ENCODE results near the gene ZNF582.

The ZNF582 gene

GRCh38 chr19:56393119-56394012 is at the start of gene ZNF582:
Gene ZNF582, minus strand, starts transcription at chr19:56393534. Its CDS starts 1,782 bp downstream, at chr19:56391752.
- DNase-seq = peak; percentile 93

DNA sequence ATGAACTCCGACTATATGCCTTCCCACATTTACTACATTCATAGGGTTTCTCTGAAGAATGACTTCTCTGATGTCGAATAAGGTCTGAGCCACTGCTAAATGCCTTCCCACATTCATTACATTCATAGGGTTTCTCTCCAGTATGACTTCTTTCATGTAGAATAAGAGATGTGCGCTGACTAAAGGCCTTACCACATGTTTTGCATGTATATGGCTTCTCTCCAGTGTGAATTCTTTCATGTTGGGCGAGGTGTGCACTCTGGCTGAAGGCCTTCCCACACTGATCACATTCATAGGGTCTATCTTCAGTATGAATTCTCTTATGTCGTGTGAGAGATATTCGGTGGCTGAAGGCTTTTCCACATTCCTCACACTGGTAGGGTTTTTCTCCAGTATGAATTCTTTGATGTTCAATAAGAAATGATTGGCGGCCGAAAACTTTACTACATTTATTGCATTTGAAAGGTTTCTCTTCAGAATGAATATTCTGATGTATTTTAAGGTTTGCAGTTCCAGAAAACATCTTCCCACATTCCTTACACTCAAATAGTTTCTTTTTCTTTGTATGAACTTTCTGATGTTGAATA is 48.0 kb upstream of the ZNF582 start:
- no peak for DNase-seq

DNA sequence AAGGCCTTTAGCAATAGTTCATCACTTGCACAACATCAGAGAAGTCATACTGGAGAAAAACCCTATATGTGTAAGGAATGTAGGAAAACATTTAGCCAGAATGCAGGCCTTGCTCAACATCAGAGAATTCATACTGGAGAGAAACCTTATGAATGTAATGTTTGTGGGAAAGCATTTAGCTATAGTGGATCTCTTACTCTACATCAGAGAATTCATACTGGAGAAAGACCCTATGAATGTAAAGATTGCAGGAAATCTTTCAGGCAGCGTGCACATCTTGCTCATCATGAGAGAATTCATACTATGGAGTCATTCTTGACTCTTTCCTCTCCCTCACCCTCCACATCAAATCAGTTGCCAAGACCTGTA is 30.6 kb upstream of the ZNF582 start:
- no peak for DNase-seq

DNA sequence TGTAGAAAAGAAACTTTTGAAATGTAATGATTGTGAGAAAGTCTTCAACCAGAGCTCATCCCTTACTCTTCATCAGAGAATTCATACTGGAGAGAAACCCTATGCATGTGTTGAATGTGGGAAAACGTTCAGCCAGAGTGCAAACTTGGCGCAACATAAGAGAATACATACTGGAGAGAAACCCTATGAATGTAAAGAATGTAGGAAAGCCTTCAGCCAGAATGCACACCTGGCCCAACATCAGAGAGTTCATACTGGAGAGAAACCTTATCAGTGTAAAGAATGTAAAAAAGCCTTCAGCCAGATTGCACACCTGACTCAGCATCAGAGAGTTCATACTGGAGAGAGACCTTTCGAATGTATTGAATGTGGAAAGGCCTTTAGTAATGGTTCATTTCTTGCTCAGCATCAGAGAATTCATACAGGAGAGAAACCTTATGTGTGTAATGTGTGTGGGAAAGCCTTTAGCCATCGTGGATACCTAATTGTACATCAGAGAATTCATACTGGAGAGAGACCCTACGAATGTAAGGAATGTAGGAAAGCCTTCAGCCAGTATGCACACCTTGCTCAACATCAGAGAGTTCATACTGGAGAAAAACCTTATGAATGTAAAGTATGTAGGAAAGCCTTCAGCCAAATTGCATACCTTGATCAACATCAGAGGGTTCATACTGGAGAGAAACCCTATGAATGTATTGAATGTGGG is 30.1 kb upstream of the ZNF582 start:
- DNase-seq = no peak

DNA sequence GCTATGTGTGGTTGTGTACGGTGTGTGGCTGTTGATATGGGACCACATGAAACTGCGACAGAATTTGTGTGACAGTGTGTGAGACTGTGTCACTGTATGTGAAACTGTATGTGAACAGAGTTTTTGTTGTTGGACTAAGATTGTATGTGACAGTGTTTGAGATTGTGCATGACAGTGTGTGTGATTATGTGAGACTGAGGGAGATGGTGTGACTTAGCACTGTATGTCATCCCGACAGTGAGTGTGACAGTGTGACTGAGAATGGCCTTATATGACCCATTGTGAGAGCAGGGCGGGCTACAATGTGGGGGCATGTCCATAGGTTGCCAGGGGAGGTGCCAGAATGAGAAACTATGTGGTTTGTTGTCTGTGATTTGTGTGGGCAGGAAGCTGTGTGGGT is 11.7 kb upstream of the ZNF582 start:
- DNase-seq = no peak

- DNase-seq = no peak
Measured at GRCh38 chr19:56404705-56405056, 11.3 kb upstream of the ZNF582 start.

DNA sequence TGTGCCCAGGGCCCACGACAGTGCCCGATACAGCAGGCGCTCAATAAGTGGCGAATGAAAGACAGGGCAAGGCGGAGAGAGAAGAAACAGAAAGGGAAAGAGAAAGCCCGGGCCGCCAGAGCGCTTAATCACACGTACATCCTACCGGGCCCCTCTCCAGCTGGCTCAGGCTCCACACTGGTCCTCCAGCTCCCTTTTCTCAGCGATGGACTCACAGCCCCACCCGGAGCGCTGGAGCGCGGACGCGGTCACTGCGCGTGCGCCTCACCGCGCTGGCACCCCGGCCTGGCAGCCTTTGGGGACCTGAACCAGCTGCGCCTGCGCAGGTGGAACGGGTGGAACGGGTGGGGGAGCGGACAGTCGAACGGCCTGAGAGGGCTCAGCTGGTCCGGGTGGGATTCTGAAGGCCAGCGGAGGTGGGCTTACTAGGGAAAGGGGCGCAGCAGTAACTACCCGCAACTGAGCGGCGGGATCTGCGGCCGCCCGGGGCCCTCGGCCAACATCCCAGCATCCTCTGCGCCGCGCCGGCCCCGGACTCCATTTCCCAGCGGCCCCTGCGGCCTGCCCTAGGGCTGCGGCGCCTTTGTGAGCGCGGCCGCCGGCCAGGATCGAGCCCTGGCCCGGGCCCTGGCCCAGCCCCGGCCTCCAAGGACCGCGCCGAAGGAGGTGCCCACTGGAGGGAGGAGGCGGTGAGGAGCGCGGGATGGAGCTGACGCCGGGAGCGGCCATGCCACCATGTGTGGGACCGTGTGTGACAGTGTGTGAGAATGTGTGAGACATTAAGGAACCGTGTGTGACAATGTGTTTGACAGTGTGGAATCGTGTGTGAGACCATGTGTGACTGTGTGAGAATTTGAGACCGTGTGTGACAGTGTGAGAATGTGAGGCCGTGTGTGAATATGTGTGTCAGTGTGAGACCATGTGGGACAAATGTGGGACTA is 10.7 kb upstream of the ZNF582 start, which contains the start of gene ZNF583:
Gene ZNF583 (plus strand): TSS at position 569 of the 941 bp plus-strand sequence. CDS start 2,783 bp downstream, outside the sequence.
- DNase-seq = peak; percentile 98

DNA sequence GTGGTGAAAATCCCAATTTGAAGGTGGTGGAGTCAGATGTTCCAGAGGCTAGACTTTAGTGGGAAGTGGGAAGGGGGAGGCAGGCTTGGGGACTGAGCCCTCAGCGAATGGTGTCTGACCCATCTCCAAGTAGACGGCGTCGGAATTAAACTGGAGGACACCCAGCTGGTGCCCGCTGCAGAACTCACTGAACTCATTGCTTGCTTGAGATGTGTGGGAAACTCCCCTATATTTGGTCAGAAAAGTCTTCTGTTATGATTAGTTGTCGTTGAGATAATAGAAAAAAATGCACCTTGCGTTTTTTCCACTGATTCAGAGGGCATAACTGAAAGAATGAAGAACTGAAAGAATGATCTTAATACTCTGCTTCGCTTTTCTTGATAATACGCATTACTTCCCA is 9.9 kb upstream of the ZNF582 start:
- DNase-seq = peak; percentile 6

- DNase-seq = no peak
Measured at GRCh38 chr19:56400485-56400884, 7.2 kb upstream of the ZNF582 start.

DNA sequence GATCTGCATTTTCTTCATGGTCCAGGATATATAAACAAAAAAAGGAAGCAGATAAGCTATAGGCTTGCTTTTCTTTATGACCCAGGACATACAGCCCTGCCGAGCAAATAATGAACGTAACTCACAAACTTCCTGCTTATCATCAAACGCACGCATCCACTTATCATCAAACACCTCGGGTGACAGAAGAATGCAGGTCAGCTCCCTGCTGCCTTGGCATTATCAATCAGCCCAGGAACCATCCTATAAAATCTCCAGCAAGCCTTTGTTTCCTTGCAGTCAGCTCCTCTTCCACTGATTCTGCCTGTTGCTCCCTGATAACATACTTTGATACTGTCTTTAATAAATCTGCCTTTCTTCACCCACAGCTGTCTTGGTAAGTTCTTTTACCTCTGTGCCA is 5.5 kb upstream of the ZNF582 start:
- no peak for DNase-seq

GRCh38 chr19:56383826-56384605 is 9.3 kb downstream of the ZNF582 start:
- DNase-seq = peak; percentile 32

DNA sequence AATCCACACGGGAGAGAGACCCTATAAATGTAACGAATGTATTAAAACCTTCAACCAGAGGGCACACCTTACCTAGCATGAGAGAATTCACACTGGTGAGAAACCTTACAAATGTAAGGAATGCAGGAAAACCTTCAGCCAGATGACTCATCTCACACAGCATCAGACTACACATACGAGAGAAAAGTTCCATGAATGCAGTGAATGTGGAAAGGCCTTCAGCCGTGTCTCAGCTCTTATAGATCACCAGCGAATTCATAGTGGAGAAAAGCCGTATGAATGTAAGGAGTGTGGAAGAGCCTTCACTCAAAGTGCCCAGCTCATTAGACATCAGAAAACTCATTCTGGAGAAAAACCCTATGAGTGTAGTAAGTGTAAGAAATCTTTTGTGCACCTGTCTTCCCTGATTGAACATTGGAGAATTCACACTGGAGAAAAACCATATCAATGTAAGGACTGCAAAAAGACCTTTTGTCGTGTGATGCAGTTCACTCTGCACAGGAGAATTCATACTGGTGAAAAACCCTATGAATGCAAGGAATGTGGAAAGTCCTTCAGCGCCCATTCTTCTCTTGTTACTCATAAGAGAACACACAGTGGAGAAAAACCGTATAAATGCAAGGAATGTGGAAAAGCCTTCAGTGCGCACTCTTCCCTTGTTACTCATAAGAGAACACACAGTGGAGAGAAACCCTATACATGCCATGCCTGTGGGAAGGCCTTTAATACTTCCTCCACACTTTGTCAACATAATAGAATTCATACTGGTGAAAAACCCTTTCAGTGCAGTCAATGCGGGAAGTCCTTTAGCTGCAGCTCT is 16.0 kb downstream of the ZNF582 start:
- DNase-seq = peak; percentile 15

DNA sequence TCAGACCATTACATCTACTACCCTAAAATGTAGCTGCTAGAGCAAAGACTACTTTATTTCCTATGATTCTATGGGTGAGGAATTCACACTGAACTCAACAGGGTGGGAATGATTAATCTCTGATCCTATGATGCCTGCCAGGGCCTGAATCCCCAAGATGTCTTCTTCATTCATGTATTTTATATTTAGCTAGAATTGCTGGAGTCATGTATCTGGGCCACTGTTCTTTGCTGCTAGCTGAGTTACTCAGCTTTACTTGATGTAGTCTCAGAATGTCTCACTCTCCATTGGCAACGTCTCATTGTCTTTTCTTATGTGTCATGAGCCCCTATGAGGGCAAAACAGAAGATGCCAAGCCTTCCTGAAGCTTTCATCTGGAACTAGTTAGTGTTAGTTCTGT is 21.1 kb downstream of the ZNF582 start:
- DNase-seq = no peak

DNA sequence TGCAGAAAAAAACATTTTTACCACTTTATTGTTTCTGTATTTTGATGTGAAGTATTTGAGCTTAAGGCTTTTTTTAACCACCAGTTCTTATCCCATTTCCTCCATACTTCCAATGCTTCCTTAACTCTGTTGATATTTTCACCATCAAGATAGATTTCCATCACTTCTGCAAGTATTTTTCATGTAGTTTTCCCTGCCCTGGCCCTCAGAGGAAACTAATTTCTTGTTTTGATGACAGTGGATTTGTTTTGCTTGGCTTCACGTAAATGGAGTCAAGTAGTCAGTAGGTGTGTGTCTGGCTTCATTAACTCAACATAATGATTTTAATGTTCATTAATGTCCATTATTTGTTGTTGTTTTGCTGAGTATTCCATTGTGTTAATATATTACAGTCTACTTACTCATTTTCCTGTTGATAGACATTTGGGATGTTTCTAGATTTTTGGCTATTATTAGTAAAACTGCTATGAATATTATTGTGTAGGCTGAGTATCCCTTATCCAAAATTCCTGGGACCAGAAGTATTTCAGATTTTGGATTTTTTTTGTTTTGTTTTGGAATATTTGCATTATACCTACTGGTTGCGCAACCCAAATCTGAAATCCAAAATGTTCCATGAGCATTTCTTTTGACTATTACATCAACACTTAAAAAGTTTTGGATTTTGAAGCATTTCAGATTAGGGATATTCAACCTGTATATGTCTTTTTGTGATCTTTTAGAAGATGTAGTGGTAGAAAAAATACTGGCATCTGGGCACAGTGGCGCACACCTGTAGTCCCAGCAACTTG is 23.3 kb downstream of the ZNF582 start:
- DNase-seq = no peak

- no peak for DNase-seq
Measured at GRCh38 chr19:56367829-56368711, 25.3 kb downstream of the ZNF582 start.

- DNase-seq = no peak
Measured at GRCh38 chr19:56360841-56361240, 32.5 kb downstream of the ZNF582 start.

GRCh38 chr19:56356944-56357343 is 36.4 kb downstream of the ZNF582 start:
- no peak for DNase-seq

GRCh38 chr19:56355517-56355916 is 37.8 kb downstream of the ZNF582 start:
- DNase-seq = no peak

DNA sequence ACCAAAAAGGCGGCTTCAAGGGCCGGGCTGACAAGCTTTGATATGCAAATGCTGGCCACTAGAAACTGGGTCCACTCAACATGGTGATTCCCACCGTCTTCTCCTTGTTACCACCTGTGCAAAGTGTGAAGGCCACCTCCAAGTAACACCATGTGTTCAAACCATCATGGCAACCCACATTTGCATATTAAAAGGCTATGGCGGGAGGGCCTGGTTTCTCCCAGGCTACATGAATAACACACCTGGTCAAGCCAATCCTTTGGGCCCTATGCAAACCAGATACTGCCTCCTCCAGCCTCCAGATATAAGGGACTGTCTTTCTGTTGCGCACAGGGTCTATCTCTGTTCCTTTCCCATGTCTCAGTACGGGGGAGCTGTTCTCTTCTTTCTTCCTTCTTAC is 42.1 kb downstream of the ZNF582 start:
- no peak for DNase-seq

All from NCI-H226 (cell line).